Measurements from ENCODE around the gene LAMTOR4. TPM values are rescaled to one million over a fixed set of nuclear protein-coding genes. Genes with fewer than 3 reads are reported as not detected.

LAMTOR4 gene
- total RNA-seq, 4 donors from 2014 or later, result 601 to 803 (median 717) TPM

GRCh38 chr7:100170101-100170897, 21.6 kb downstream of the LAMTOR4 start:
- intact Hi-C loops (cut with DNase I; ENCODE audit: low total_unique reads), result no loop called here
- no peak overlapping the region for H3K4me3 ChIP-seq (ENCODE audit: low read depth, poor library complexity, severe bottlenecking)
- no peak for DNase-seq (ENCODE audit: low spot score in 2 of 2)
- WGBS, 2 donors, result 87% methylated on average over 11 of the region's 11 CpGs
- TF ChIP-seq POLR2A (IDR thresholded peaks at IDR 0.05), result no peak
- no peak for TF ChIP-seq CTCF (IDR thresholded peaks at IDR 0.05)

DNA sequence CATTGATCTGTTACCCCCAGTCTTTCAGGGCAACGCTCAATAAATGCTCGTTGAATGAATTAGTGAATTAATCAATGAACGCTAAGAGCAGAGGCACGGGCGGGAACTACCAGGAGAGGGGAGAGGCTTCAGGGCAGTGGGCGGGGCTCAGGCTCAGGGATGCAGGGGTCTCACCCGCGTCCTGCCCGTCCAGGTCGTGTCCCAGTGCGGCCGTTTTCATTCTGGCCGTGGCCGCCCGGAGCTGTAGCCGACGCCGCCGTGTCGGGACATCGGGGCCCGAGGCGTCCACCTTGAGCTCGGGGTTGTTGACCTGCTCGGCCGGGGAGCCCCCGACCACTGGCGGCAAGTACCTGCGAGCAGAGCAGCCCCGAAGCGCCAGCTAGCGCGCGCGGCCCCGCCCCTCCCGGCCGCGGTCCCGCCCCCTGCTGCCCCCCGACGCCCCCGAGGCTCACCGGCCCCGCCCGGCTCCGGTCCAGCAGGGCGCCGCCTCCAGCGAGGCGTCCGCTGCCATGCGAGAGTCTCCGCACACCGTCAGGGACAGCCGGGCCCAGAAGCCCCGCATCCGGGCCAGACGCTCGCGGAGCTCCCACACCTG, 22.5 kb downstream of the LAMTOR4 start:
- H3K4me3 ChIP-seq (ENCODE audit: low read depth, poor library complexity, severe bottlenecking), result no peak overlapping the region
- peak in 1 of 2 donors; percentile 85 for DNase-seq (ENCODE audit: low spot score in 2 of 2)
- TF ChIP-seq CTCF (IDR thresholded peaks at IDR 0.05) (no peak), POLR2A (IDR thresholded peaks at IDR 0.05) (no peak)
- 8 to 16% methylated on average over 27 to 34 of the region's 61 CpGs for WGBS, 2 donors
- intact Hi-C loops (cut with DNase I; ENCODE audit: low total_unique reads), result no loop called here

DNA sequence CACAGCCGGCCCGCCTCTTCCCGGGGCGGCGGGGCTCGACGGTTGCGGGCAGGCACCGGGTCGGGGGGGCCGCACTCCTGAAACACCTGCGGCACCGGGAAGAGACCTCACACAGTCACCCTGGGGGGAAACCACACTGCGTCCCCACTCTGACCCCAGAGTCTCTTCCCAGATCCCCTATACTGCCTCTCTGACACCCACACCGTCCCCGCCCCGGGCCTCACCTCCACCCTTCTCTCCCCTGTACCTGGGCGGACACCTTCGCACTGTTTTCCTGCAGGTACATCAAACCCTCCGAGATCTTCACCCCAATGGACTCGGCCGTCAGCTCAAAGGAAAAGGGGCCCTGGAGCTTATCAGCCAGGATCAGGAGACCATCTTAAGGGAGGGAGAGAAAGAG, 23.1 kb downstream of the LAMTOR4 start:
- TF ChIP-seq POLR2A (IDR thresholded peaks at IDR 0.05) (no peak), CTCF (IDR thresholded peaks at IDR 0.05) (no peak)
- peak in 1 of 2 donors; percentile 84 for DNase-seq (ENCODE audit: low spot score in 2 of 2)
- H3K4me3 ChIP-seq (ENCODE audit: low read depth, poor library complexity, severe bottlenecking), result no peak overlapping the region
- 33 to 38% methylated on average over 11 to 22 of the region's 22 CpGs for WGBS, 2 donors
- intact Hi-C loops (cut with DNase I; ENCODE audit: low total_unique reads), result no loop called here

DNA sequence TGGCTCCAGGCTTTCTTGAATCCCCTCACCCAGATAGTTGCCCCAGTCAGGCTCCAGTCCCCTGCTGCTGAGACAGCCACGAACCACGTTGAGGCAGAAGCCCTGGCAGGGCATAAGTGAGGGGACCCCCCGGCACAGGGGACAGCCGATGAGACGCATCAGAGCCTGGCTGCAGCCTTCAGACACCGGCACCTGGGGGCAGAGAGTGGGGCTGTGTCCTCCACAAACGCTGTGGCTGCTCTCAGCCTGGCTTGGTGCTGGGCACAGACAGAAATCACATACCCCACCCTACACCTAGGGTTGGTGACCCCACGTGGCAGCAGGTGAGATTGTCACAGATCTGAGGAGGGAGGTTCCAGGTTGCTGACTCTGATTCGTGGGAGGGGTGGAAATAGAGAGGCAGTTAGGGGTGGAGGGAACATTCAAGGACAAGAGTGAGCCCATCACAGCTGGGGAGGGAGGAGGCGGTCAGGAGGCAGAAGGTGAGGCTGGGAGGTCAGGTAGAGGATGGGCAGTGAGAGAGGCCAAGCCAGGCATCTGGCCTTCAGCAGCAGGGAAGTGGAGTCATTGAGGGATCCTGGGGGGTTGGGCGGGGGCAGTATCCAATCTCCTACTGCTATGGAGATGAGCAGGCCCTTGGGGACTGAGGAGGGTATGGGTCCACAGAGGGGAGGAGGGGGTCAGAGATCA, 25.2 kb downstream of the LAMTOR4 start:
- 80 to 89% methylated on average over 8 to 11 of the region's 11 CpGs for WGBS, 2 donors
- intact Hi-C loops (cut with DNase I; ENCODE audit: low total_unique reads), result no loop called here
- no peak for DNase-seq (ENCODE audit: low spot score in 2 of 2)
- no peak overlapping the region for H3K4me3 ChIP-seq (ENCODE audit: low read depth, poor library complexity, severe bottlenecking)
- TF ChIP-seq POLR2A (IDR thresholded peaks at IDR 0.05) (no peak), CTCF (IDR thresholded peaks at IDR 0.05) (no peak)

DNA sequence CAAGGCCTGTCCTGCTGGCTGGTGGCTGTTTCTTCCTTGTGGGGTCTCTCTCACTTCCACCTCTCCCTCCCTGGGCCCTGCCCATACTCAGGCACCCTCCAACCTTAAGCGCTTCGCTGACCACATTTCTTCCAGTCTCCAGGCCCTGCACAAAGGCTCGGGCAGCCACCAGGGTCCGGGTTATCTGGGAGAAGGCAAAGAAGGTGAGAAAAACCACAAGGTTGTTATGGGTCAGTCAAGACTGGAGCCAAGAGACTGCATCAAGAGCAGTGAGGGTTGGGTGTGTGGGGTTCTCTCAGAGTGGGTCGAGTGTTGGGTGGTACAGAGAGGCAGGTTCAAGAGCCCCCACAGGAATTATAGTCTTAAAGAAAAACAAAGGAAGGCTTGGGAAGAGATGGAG, 25.9 kb downstream of the LAMTOR4 start:
- intact Hi-C loops (cut with DNase I; ENCODE audit: low total_unique reads), result no loop called here
- no peak overlapping the region for H3K4me3 ChIP-seq (ENCODE audit: low read depth, poor library complexity, severe bottlenecking)
- TF ChIP-seq CTCF (IDR thresholded peaks at IDR 0.05) (no peak), POLR2A (IDR thresholded peaks at IDR 0.05) (no peak)
- WGBS, 2 donors, result 89 to 95% methylated on average over 5 of the region's 5 CpGs
- DNase-seq (ENCODE audit: low spot score in 2 of 2), result no peak
